GM19099 (cell line): ENCODE data around the gene KCNIP2.

Experiments
- POLR2A ChIP-seq: IDR thresholded peaks from 3 replicates; pipeline ENCODE4 v1.6.1; 2011; ENCODE audit warnings: low read depth; ENCODE audit not compliant: insufficient read length; ENCODE audit errors: extremely low read depth

Gene KCNIP2

DNA sequence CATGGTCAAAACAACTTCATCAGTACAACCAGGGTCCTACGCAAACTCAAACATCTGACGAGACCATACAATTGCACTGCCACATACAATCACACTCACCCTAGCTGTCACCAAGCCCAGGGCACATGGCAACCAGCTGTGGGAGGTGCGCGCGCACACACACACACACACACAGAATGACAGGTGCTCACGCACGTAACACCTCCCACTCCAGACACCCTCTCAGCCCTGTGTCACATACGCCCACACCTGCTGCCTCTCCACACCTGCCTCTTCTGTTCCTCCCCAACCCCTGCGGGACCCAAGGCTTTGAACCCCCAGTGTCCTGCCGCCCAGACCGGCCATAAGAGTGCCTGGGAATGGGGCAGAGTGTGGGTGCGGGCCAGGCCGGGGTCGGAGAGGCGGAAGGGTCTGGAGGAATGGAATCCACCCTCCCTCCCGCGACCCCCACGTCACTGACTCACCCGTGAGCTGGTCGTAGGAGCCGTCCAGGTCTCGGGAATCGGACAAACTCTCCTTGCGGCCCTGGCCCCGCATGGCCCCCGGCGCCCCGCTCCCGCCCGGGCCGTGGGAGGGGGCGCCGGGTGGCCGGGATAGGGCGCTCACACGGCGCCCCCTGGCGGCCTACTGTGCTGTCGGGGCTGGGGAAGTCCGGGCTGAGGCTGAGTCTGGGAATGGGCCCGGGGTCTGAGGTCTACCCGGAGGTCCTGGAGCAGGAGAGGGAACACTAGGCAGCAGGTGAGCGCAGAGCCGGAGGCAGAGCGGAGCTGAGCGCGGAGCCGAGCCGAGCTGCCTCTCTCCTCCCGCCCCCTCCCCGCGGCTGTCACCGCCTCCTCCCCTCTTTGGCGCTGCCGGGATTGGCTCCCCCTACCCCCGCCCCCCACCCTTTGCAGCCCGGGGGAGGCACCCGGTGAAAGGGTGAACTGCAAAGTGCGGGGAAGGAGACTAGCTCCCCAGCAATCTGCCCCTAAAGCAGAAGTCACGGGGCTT is at the start of gene KCNIP2:
KCNIP2 (minus strand) TSS at position 769 of the 990 bp plus-strand sequence; CDS start at position 537, 232 bp downstream.
- no peak for TF ChIP-seq POLR2A

DNA sequence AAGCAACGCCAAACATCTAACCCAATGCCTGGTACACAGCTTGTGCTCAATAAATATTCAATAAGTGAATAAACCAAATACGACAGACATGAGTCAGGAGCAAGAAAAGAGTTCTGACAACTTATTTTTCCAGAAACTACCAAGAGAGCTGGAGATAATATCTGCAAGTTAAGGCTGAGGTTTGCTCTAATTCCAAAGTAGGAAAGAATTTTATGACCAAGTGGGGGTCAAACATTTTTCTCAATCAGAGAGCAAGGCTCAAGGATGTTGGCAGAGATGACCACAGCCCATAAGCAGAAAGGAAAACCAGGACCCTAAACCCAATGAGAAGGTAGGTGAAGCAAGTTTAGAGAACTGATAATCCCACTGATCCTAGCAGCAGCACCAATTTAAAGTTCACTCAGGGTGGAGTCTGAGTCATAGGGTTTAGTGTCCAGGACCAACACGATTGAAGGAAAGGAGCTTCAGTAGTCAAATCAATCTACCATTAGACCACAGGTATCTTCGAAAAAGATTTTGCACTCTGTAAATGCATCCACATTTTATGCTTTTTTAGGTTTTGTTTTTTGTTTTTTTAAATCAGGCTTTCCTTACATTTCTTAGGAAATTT is 49.3 kb upstream of the KCNIP2 start:
- no peak for TF ChIP-seq POLR2A

DNA sequence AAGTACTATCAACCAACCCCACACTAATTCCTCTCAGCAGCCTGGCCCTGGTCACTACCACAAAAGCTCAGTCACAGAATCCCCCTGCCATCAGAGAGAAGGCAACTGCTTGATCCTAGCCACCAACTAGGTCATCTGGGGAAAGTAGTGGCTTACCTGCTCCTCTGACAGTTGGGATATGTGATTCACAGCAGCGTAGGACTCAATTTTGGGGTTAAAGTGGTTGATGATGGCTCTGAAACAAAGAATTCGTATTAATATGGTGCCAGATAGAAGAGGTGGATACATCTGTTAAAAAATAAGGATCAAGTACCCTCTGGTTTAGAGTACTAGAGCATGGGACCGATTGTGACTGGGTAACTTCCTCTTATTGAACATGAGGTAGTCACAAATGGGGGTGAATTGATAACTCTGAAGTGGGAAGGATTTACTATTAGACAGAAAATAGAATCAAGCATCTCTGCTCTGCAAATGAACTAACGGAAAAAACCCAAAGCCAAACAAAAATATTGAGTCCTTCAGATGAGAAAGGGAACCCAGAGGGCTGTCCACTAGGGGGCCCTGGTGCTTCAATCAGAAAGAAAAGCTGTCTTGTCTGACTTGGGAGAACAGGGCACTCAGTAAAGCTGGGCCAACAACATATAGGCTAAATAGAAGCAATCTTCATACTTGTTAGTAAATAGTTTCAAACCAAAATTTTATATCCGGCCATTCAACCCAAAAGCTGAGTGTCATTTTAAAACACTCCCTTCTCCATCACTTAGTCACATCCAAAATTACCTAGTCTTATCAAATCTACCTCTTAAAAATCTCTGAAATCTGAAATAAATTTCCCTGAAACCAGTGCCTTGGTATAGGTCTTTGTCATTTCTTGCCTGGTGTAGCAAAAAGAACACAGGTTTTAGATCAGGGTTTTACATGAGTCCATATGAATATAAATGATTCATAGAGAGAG is 45.9 kb upstream of the KCNIP2 start:
- TF ChIP-seq POLR2A, result no peak

DNA sequence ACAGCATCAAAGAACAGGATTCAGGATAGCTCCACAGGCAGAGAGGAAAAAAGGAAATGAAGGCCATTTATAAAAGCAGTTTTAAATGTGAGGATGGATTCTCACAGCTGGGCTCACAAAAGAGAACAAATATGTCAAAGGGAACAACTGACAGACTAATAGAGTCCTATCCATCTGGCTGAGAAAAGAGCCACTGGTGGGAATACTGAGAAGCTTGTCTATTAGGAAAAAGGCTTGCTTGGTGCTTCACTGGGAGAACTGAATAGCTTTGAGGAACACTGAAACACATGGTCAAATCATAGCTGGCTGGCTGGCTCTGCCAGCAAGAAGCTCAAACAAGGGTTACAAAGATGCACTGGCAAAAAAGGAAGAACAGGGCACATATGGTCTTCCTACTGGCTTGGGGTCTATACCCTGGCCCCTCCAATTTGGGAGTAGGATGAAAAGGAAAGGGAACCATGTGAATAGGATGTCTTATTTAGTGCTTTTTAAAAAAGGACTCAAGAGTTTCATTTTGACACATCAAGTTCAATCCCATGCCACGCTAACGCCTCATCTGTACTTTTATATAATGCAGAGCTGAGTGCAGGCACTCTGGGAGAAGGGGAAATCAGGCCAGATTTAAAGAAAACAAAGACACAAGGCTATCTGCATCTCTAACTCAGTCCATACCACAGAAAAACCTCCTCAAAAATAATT is 44.8 kb upstream of the KCNIP2 start:
- TF ChIP-seq POLR2A, result no peak

DNA sequence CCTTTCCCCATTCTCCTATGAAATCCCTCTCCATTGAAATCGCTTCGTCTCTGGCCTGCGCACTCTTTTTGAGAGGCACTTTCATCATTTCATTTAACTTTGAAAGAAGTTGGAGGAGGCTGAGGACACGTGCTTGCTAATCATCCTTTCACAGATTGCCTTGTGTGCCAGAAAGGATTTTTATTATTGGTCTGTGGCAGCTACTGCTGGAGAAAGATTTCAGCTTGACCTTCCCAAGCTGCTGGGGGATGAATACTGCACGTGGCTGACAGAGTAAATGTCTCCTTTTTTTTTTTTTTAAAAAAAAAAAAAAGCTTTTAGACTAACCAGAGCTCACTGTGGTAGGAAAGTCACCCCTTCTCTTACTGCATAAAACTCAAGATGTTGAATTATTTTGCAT is 44.2 kb upstream of the KCNIP2 start:
- TF ChIP-seq POLR2A, result no peak

DNA sequence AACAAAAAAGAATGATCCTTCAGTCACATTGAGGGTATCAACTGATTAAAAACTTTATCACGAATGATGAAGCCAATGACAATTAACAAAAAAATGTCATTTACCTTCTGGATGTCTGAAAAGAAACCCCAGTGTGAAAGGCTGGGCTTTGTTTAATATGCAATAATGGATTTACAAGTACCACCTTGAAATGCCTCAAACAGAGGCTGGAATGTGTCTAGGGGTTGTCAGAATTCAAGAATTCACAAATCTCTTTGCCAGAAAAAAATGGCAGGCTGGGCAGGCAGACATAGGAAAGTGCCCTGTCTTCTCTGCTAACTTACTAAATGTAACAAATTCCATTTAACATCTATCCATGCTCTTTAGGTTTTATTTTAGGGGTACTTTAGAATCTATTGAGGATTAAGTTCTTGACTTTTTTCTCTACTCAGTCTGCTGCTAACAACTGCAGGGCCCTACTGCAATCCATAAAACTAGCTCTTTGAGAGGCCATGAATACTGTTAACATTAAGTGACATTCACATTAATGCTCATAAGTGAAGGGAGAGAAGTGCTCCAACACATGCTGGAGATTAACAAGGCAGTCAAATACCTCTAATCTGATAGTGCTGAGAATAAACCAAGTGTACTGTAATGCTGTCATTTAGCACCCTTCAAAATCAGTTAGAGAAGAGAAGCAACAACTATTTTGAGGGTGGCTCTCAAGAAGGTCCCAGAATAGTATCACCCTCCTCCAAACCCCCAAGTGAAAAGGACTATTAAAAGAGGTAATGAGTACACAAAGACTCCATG is 43.1 kb upstream of the KCNIP2 start:
- no peak for TF ChIP-seq POLR2A

DNA sequence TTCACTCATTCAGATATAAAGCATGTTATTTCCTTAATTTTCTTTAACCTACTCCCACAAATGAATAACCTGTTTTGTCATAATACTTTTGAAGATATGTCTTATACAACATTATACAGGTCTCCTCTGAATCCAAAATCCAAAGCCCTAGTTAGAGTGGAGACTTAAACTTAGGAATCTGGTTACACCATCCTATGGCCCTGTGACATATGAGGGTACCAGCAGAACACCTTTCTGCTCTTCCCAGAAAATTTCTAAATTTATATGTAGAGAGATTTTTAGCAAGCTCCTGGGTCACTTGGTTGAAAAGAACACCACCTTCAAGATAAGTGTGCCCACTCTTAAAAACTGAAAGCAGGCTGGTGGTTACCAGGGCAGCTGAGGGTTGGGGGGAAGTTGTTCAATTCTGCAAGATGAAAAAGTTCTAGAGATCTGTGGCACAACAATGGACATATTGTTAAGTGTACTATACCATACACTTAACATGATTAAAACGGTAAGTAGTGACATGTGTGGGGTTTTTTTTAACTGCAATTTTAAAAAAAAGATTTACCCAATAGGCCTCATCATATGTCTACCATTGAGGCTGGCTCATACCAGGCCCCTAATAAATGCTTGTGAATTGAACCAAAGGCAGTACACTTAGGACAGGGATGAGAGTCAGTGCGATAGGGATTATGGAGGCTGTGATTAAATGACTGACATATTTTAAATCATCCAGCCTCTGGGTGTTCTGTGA is 37.6 kb upstream of the KCNIP2 start:
- TF ChIP-seq POLR2A, result no peak

DNA sequence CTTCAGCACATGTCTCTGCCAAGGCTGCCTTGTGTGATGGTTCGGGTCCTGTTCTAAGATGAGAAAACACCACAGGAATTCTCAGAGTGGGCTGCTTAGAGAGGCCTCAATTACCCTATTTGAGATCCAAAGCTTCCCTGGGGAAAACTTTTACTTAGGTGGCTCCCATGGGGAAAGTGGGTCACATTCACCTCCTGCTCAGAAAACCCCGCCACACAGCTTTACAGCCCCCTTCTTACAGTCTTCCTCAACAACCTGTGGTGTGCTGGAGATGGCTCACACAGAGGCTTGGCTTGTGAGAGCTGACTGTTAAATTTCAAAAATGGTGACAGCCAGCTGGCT is 36.6 kb upstream of the KCNIP2 start:
- no peak for TF ChIP-seq POLR2A

DNA sequence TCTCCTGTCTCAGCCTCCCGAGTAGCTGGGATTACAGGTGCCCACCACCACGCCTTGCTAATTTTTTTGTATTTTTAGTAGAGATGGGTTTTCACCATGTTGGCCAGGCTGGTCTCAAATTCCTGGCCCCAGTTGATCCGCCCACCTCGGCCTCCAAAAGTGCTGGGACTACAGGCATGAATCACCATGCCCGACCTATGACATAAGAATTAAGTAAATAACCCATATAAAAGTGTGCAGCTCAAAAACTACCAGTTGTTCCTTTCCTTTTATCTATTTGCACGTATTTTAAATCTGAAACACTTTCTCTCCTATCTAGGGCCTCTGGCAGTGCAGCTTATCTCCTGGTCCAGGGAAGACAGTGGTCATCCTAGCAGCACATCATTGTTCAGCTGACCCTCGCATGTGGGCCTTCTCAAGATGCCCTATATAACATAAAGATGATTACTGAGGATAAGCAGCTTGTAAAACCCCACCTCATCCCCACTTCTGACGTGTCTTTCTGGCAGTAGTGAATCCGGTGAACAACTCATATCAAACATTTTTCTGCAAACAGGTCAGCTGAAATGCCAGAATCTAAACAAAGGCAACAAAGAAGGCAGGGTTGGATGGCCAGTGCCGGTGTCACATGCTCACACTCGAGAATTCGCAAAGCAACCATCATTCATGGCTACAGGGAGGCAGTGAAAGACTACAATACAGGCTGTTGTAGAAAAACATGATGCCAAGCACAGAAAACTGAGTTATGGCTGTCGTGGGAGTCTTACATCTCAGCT is 36.0 kb upstream of the KCNIP2 start:
- TF ChIP-seq POLR2A, result no peak

DNA sequence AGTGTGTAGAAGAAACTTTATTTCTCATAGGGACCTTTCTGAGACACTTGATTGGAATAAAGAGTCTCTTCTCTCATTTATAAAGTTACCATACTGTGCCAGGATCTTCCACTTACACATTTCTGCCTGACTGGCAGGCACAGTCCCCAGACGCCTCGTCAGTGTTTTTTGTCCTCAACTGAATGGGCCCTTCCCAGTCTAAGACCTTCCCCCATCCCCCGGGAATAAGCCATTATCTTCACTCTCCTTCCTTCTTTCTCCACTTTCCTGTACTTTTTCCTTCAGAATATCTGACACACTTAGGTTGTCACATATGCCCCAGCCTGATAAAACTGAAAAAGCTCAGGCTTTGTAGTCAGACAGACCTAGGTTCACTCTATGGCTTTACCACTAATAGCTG is 35.3 kb upstream of the KCNIP2 start:
- TF ChIP-seq POLR2A, result no peak

DNA sequence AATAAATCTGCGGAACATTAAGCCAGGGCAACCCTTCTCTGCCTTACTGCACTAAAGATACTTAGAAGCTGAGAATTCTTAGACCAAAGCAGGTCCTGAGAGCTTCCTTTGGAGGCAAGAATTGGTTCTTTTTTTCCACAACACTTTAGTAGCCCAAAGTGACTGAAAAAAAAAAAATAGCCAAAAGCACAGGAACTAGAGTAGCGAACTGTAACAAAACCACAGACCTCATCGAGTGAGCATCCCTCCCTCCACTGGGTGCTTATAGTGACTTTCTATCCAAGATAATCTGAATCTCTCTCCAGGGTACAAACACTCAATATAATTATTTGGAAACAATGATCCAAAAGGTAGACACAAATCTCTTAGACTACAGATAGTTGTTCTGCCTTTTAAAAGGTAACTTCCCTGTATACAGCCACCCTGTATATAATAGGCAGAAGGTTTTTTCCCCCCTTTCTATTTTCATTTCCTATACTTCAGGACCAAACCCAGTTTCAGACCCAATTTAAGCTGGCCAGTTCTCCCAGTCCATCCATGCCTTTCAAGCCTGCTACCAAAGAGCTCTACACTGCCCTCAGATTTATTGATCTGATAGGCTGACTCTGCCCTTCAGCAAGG is 31.6 kb upstream of the KCNIP2 start:
- no peak for TF ChIP-seq POLR2A

DNA sequence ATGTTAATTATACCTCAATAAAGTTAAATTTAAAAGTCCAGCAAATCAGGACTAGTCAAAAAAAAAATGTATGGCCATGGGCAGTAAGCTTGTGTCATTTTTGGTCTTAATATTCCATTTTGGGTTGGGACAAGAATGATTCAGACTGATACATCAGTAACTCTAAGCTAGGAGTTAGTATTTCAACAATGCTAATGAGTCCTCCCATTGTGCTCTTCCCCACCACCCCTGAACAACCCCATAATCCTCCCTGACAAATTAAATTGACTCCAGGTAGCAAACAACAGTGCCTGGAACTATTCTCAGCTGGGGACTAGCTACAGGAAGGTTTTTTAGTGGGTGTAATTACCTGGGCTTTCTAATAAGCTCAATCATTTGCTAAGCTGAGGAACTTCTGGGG is 30.7 kb upstream of the KCNIP2 start:
- no peak for TF ChIP-seq POLR2A
